ENCODE measurements around the gene PRSS23.

DNA sequence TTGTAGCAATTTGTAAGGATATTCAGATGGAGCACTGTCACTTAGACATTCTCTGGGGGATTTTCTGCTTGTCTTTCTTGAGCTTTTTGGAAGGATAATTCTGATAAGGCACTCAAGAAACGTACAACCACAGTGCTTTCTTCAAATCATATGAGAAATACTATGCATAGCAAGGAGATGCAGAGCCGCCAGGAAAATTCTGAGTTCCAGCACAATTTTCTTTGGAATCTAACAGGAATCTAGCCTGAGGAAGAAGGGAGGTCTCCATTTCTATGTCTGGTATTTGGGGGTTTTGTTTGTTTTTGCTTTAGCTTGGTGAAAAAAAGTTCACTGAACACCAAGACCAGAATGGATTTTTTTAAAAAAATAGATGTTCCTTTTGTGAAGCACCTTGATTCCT, 9.9 kb downstream of the PRSS23 start:
- no peak for TF ChIP-seq POLR2A (IDR thresholded peaks at IDR 0.05)
- TF ChIP-seq, protein P1, sequence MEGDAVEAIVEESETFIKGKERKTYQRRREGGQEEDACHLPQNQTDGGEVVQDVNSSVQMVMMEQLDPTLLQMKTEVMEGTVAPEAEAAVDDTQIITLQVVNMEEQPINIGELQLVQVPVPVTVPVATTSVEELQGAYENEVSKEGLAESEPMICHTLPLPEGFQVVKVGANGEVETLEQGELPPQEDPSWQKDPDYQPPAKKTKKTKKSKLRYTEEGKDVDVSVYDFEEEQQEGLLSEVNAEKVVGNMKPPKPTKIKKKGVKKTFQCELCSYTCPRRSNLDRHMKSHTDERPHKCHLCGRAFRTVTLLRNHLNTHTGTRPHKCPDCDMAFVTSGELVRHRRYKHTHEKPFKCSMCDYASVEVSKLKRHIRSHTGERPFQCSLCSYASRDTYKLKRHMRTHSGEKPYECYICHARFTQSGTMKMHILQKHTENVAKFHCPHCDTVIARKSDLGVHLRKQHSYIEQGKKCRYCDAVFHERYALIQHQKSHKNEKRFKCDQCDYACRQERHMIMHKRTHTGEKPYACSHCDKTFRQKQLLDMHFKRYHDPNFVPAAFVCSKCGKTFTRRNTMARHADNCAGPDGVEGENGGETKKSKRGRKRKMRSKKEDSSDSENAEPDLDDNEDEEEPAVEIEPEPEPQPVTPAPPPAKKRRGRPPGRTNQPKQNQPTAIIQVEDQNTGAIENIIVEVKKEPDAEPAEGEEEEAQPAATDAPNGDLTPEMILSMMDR (IDR thresholded peaks at IDR 0.05), result no peak

All from suprapubic skin (tissue), 3 donors.